Esophagus (tissue), 2 donors: ENCODE results near the gene TMED1. TPM values are rescaled to one million over a fixed set of nuclear protein-coding genes. Genes with fewer than 3 reads are reported as not detected.
A peak's percentile ranks its signal among the peaks of the same experiment; 100 is the strongest.
"Not testable (repeated sequence)": the region's sequence is repeated elsewhere in the genome, so short reads cannot be mapped to it uniquely, and the experiment has no call there.

Experiments
- H3K27ac ChIP-seq, 2 donors: one replicate each; pipeline ENCODE4 v1.5.1; 2013; ENCODE audit warnings: low read depth in 2 of 2, mild to moderate bottlenecking in 2 of 2, inconsistent platforms in 1 of 2, low read length in 1 of 2, moderate library complexity in 1 of 2
- H3K27me3 ChIP-seq, 2 donors: one replicate each; pipeline ENCODE4 v1.6.1; 2013; ENCODE audit warnings: low read length in 2 of 2, control low read depth in 1 of 2, mild to moderate bottlenecking in 1 of 2; ENCODE audit not compliant: insufficient read depth in 2 of 2, control insufficient read depth in 1 of 2
- H3K36me3 ChIP-seq, 2 donors: one replicate each; pipeline ENCODE4 v1.6.1; 2013; ENCODE audit warnings: low read length in 1 of 2; ENCODE audit not compliant: control insufficient read depth in 2 of 2, insufficient read depth in 2 of 2
- H3K4me1 ChIP-seq, 2 donors: one replicate each; pipeline ENCODE4 v1.6.1; 2013; ENCODE audit warnings: low read length in 1 of 2; ENCODE audit not compliant: control insufficient read depth in 2 of 2, insufficient read depth in 2 of 2
- H3K4me3 ChIP-seq, 2 donors: one replicate each; pipeline ENCODE4 v1.5.1; 2013; ENCODE audit warnings: low read length in 2 of 2, mild to moderate bottlenecking in 2 of 2, low read depth in 1 of 2, moderate library complexity in 1 of 2
- H3K9me3 ChIP-seq, 2 donors: one replicate each; pipeline ENCODE4 v1.6.1; 2013; ENCODE audit warnings: mild to moderate bottlenecking in 2 of 2, low read depth in 1 of 2, low read length in 1 of 2, moderate library complexity in 1 of 2; ENCODE audit not compliant: control insufficient read depth in 2 of 2, insufficient read depth in 1 of 2
- WGBS, 2 donors: extraction: QIAGEN DNeasy Blood & Tissue Kit; methylation state at CpG; one replicate each; pipeline ENCODE4 v1.1.7; 2013; 5-methylcytosine and 5-hydroxymethylcytosine counted together
- polyA plus RNA-seq, 2 donors: library from polyadenylated mRNA; stranded (reverse); fragments of 200-250 nt; gene quantifications; one replicate each; pipeline ENCODE4 v1.2.3, GENCODE V29; 2013
- donor health status: healthy with polysubstance abuse.
- donor health status: Bipolar disorder and iron deficiency.

Gene TMED1
- polyA plus RNA-seq, 2 donors = 9.9 to 20.4 TPM

GRCh38 chr19:10850631-10851030 is 14.6 kb upstream of the TMED1 start:
- no peaks in the 10 kb centered on the region for H3K27me3 ChIP-seq
- H3K4me1 ChIP-seq = no peaks in the 10 kb centered on the region
- no peak overlapping the region for H3K27ac ChIP-seq
- WGBS, 2 donors = 89 to 96% methylated on average over 5 of the region's 5 CpGs
- no peak overlapping the region for H3K4me3 ChIP-seq
- no peaks in the 10 kb centered on the region for H3K36me3 ChIP-seq
- no peaks in the 10 kb centered on the region for H3K9me3 ChIP-seq

- H3K27ac ChIP-seq = no peak within 1 kb of the TSS
- 41 to 48% methylated on average over 14 of the region's 14 CpGs for WGBS, 2 donors
- no peaks in the 10 kb centered on the region for H3K4me1 ChIP-seq
- H3K36me3 ChIP-seq = no peaks in the 10 kb centered on the region
- H3K27me3 ChIP-seq = no peaks in the 10 kb centered on the region
- H3K9me3 ChIP-seq = no peaks in the 10 kb centered on the region
- no peak within 1 kb of the TSS for H3K4me3 ChIP-seq
These were observed 12.3 kb upstream of the TMED1 start, which contains the start of gene C19orf38 for GRCh38 chr19:10848230-10848856. TSS of gene C19orf38 (plus strand) at chr19:10848415. CDS start at chr19:10848509, 94 bp downstream.

GRCh38 chr19:10846500-10847202 is 10.6 kb upstream of the TMED1 start:
- WGBS, 2 donors = 78 to 89% methylated on average over 2 of the region's 2 CpGs
- no peaks in the 10 kb centered on the region for H3K27me3 ChIP-seq

GRCh38 chr19:10842788-10843187 is 6.8 kb upstream of the TMED1 start:
- Histone ChIP-seq H3K4me3 (no peak overlapping the region), H3K27ac (no peak overlapping the region), H3K36me3 (no peaks in the 10 kb centered on the region), H3K4me1 (no peaks in the 10 kb centered on the region), H3K27me3 (no peaks in the 10 kb centered on the region), H3K9me3 (peaks cover 0 to 2% of the 10 kb centered on the region in 2 donors)
- 87 to 88% methylated on average over 7 of the region's 7 CpGs for WGBS, 2 donors

More at GRCh38 chr19:10846500-10847202, 10.6 kb upstream of the TMED1 start:
- H3K4me3 ChIP-seq = no peak overlapping the region
- no peaks in the 10 kb centered on the region for H3K36me3 ChIP-seq
- no peak overlapping the region for H3K27ac ChIP-seq
- no peaks in the 10 kb centered on the region for H3K4me1 ChIP-seq
- H3K9me3 ChIP-seq = no peaks in the 10 kb centered on the region

GRCh38 chr19:10839114-10840050 is 3.4 kb upstream of the TMED1 start:
- Histone ChIP-seq H3K36me3 (no peaks in the 10 kb centered on the region), H3K4me3 (no peak overlapping the region), H3K27me3 (no peaks in the 10 kb centered on the region), H3K9me3 (peaks cover 0 to 5% of the 10 kb centered on the region in 2 donors), H3K4me1 (peaks cover 5 to 7% of the 10 kb centered on the region in 2 donors), H3K27ac (no peak overlapping the region)
- 73 to 83% methylated on average over 10 of the region's 10 CpGs for WGBS, 2 donors

- no peaks in the 10 kb centered on the region for H3K36me3 ChIP-seq
- H3K4me1 ChIP-seq = peaks cover 5 to 7% of the 10 kb centered on the region in 2 donors
- 86 to 87% methylated on average over 11 of the region's 11 CpGs for WGBS, 2 donors
- no peaks in the 10 kb centered on the region for H3K27me3 ChIP-seq
- H3K9me3 ChIP-seq = peaks cover 0 to 5% of the 10 kb centered on the region in 2 donors
- no peak overlapping the region for H3K27ac ChIP-seq
- H3K4me3 ChIP-seq = no peak overlapping the region
These were observed 2.4 kb upstream of the TMED1 start for GRCh38 chr19:10838377-10838776.

GRCh38 chr19:10837649-10838048 is 1.6 kb upstream of the TMED1 start:
- not testable (repeated sequence) for H3K4me1 ChIP-seq, H3K4me3 ChIP-seq, H3K27me3 ChIP-seq, H3K36me3 ChIP-seq, H3K9me3 ChIP-seq, H3K27ac ChIP-seq
- 95 to 97% methylated on average over 7 of the region's 7 CpGs for WGBS, 2 donors

GRCh38 chr19:10836479-10837330 is 693 bp upstream of the TMED1 start:
- peaks cover 4 to 13% of the 10 kb centered on the region in 2 donors for H3K36me3 ChIP-seq
- peaks cover 0 to 5% of the 10 kb centered on the region in 2 donors for H3K9me3 ChIP-seq
- WGBS, 2 donors = 35 to 38% methylated on average over 38 of the region's 38 CpGs
- peak overlapping the region; percentile 98 to 99 for H3K27ac ChIP-seq
- no peaks in the 10 kb centered on the region for H3K27me3 ChIP-seq
- H3K4me3 ChIP-seq = peak overlapping the region; percentile 17 to 61
- peaks cover 5 to 7% of the 10 kb centered on the region in 2 donors for H3K4me1 ChIP-seq
